Right renal cortex interstitium (tissue), 3 donors: Measurements from ENCODE around the gene SLC12A7. TPM values are rescaled to one million over a fixed set of nuclear protein-coding genes. Genes with fewer than 3 reads are reported as not detected.
"Not testable (repeated sequence)": the region's sequence is repeated elsewhere in the genome, so short reads cannot be mapped to it uniquely, and the experiment has no call there.

ENCODE experiments used
- DNase-seq, 3 donors: peaks; one replicate each; pipeline ENCODE4 v3.0.0-alpha.2; 2013; ENCODE audit warnings: low read depth in 3 of 3, low spot score in 2 of 3
- polyA plus RNA-seq, 3 donors: library from polyadenylated mRNA; unstranded; fragments of 120-200 nt; gene quantifications; one replicate each; pipeline ENCODE4 v1.2.1, GENCODE V29; 2013; ENCODE audit not compliant: insufficient read length in 3 of 3

The SLC12A7 gene
- polyA plus RNA-seq, 3 donors, result 27.8 to 32.7 (median 31.7) TPM

GRCh38 chr5:1028481-1029281 lies 83.2 kb downstream of the SLC12A7 start:
- no peak for DNase-seq

DNA sequence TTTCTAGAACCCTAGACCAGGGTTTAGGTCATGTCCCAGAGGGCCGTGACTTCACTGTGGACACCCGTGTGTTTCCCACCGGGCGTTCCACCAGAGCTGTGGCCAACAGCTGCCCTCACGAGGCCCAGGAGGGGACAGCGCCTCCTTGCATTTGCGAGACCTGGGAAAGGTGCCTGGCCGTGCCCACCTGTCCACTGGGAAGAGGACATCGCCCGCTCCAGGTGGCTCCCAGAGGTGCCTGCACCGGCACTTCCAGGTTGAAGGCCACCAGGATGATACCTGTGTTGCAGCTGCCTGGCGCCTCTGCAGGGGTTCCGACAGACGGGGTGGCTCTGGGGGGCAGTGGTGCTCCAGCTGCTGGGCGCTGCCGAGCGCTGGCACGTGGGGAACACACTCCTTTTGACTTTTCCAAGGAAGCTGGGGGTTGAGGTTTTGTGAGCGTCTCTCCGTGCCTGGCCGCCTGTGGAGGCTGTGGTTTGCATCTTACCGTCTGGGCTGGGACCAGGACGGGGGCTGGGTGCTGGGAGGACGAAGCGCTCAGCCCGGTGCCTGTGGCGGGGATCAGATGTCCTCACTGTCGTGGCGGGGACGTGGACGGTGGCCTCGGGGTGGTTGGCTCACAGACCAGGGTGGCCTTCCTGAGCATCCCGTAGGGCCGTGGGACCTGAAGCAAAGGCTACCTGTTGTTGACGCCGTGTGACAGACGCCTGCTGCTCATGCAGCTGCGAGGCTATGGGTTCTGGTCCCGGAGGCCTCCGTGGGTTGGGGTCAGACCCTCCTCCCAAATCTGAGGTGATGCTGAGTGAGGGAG lies 84.0 kb downstream of the SLC12A7 start:
- DNase-seq, result no peak

- DNase-seq, result no peak
Observed at GRCh38 chr5:1026700-1027621, 84.9 kb downstream of the SLC12A7 start.

DNA sequence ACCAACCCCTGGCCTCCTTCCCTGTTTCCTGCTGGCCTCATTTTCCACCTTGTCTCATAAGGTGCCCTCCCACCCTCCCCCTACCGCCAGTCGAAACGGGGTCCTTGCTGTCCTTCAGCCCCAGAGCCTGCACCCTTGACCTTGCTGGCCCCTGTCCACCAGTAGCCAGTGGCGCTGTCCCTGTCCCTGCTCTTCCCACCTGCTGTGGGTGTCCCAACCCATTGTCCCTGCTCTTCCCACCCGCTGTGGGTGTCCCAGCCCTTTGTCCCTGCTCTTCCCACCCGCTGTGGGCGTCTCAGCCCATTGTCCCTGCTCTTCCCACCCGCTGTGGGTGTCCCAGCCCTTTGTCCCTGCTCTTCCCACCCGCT lies 89.9 kb downstream of the SLC12A7 start:
- not testable (repeated sequence) for DNase-seq

GRCh38 chr5:1021136-1021968 lies 90.5 kb downstream of the SLC12A7 start:
- no peak for DNase-seq

GRCh38 chr5:1020452-1020961 lies 91.4 kb downstream of the SLC12A7 start:
- no peak for DNase-seq

- DNase-seq, result no peak
Observed at GRCh38 chr5:1019001-1019905, 92.6 kb downstream of the SLC12A7 start.

GRCh38 chr5:1018596-1018995 lies 93.3 kb downstream of the SLC12A7 start:
- no peak for DNase-seq

GRCh38 chr5:1017691-1018455 lies 94.0 kb downstream of the SLC12A7 start:
- no peak for DNase-seq

- no peak for DNase-seq
Observed at GRCh38 chr5:1017056-1017455, 94.8 kb downstream of the SLC12A7 start.

DNA sequence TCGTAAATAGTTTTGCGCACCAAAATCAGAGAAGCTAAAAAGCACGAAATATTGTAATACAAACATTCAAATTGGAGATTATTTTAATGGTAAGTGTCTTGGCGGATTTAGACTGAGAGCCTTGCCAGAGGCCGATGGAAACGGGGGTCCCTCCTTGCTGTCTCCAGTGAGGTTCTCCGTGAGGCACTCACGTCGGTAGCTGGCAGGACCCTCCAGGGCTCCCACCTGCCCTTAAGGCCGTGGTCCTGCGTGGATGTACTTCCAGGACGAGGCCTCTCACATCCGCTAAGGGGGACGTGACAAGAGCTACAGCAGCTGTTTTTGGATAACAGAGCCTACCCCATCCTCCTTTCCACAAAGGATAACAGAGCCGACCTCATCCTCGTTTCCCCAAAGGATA lies 95.4 kb downstream of the SLC12A7 start:
- DNase-seq, result no peak

- no peak for DNase-seq
Observed at GRCh38 chr5:1016036-1016435, 95.8 kb downstream of the SLC12A7 start.

DNA sequence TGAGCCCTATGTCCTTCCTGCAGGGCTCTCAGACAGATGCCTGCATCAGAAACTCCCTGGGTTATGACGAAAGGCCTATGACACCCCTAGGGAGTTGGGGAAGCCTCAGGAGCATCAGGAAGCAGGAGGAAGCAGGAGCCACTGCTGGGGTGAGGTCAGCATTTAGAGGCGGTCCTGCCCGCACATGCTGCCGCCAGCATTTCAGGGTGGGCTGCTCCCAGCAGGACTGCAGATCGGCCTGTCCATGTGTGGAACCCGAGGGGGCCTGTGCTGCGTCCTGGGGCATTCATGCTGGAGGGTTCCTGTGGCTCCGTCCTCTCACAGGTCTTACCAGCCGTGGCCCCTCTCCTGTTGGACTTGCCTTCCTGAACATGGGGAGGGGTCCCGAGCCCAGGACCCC lies 96.4 kb downstream of the SLC12A7 start:
- no peak for DNase-seq

DNA sequence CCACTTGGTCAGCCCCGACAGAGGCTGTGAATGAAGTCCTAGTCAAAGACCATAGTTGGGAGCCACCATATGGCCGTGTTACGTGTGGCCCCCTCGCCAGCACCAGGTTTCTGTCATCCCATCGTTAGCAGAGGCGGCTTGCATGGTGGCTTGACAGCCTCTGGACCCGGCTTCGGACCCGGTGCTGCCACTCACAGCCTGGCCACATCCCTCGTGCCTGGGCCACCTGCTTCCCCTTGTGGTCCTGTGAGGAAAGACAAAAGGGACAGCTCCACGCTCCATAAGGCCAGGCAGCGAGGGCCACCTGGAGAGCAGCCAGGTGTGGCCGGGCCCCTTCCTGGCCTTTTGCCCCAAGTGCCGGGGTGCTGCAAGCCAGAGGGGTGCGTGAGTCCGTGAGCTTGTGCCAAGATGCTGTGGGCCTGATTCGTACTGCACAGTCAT lies 97.1 kb downstream of the SLC12A7 start:
- DNase-seq, result no peak

GRCh38 chr5:1014346-1014745 lies 97.5 kb downstream of the SLC12A7 start:
- DNase-seq, result no peak

- DNase-seq, result no peak
Observed at GRCh38 chr5:1013948-1014301, 97.9 kb downstream of the SLC12A7 start.

GRCh38 chr5:1013238-1013947 lies 98.5 kb downstream of the SLC12A7 start:
- DNase-seq, result no peak

GRCh38 chr5:1012900-1013237 lies 99.0 kb downstream of the SLC12A7 start:
- DNase-seq, result no peak
